Stimulated activated CD8-positive, alpha-beta memory T cell treated with anti-CD3 and anti-CD28 coated beads, Interleukin-12 subunit alpha, Interleukin-12 subunit beta, amount 100 ng/mL, for 4 hours (primary cell): ENCODE results near the gene COLEC12.
"Not testable (repeated sequence)": the region's sequence is repeated elsewhere in the genome, so short reads cannot be mapped to it uniquely, and the experiment has no call there.

Source experiments
- DNase-seq: peaks from one replicate; pipeline ENCODE4 v3.0.0-alpha.2; 2020; ENCODE audit warnings: low read depth

COLEC12 gene

DNA sequence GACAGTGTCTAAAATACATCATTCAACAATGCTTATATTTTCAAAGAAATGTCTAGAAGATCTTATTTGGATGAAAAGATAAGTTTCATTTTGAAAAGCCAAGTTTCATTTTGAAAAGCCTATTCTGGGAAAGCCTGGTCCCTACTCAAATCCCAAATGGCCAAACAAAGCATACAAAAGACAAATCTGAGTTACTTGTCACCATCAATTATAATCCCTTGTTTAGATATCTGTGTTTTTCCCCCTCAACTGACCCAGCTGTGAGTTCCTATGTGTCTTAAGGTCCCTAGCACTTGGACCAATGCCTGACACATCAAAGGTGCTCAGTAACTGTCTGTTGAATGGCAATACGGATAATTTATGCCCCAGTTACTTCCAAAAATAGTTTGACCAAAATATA is 180.3 kb downstream of the COLEC12 start:
- no peak for DNase-seq

DNA sequence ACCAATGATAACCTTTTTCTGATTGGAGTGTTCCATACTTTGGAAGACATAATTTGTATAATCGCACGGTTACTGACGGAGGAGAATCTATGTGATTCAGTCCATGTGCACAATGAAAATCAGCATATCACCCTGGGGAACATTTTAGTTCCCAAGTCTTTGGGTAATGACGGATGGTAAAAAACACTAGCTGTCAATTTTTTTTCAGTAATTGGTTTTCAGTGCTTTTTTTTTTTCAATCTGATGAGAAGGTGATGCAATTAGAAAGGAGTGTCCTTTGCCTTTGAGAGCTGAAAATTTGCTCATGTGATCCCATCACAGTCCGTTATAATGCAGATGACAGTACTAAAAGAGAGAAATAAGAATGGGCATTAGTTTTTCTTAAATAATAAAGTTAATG is 180.8 kb downstream of the COLEC12 start:
- DNase-seq = no peak

GRCh38 chr18:318791-319291 is 181.7 kb downstream of the COLEC12 start:
- DNase-seq = no peak

DNA sequence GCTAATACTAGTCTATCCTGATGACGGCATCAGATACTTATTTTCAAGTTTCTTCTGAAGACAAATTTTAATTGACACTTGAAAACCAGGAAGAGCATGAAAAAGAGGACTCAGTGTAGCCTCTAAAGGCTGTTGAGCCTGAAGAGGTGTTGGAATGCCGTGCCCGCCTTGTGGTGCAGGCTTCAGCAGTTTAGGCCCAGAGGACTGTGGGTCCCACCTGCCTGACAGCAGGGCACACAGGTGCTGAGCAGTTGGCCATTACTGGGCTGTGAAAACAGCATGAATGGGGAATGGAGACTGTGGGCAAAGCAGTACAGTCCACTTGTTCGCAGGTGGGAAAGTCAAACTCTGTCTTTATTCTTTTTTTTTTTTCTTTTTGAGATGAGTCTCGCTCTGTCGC is 182.9 kb downstream of the COLEC12 start:
- DNase-seq = no peak

GRCh38 chr18:316393-316792 is 184.1 kb downstream of the COLEC12 start:
- DNase-seq = no peak

DNA sequence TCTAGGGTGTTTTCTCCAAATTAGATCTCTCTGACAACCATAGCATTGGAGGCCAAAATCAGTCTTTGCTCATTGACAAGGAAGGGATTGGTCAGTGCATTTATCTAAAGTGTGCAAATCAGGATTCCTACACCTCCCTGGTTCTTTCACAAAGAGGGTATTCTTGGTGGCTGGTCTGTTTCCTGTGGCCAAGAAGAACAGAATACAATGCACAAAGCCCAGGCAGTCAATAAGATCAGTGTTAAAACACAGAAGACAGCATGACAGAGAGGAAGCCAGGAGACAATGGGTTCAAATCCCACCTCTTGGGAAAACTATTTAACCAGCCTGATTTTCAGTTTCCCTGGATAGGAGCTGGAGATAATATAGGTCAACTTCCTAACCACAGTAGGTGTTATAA is 186.6 kb downstream of the COLEC12 start:
- no peak for DNase-seq

GRCh38 chr18:312415-312814 is 188.1 kb downstream of the COLEC12 start:
- no peak for DNase-seq

GRCh38 chr18:310042-310441 is 190.5 kb downstream of the COLEC12 start:
- no peak for DNase-seq

GRCh38 chr18:308086-308485 is 192.4 kb downstream of the COLEC12 start:
- not testable (repeated sequence) for DNase-seq

- DNase-seq = no peak
Measured at GRCh38 chr18:306608-307255, 193.8 kb downstream of the COLEC12 start.

DNA sequence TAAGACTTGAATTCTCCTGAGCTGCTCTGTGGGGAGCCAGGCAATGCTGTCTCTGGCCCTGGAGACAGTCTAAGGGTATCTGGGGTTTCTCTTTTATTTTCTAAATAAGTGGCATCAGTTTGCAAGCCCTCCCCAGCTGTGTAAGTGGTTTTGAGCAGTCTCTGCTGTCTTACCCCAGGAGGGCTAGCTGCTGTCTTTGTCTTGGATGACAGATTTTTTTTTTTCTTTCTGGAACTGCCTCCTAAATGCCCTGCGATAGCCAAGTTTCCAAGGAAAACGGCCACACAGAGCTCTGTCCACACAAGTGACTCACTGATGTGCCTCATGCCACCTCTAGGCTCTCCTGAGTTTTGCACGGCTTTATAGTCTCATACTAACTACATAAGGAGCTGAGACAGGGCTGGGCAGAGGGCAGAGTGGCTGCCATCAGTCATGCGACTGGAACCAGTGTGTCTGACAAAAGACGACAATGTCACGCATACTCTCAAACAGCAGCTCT is 195.4 kb downstream of the COLEC12 start:
- DNase-seq = no peak

DNA sequence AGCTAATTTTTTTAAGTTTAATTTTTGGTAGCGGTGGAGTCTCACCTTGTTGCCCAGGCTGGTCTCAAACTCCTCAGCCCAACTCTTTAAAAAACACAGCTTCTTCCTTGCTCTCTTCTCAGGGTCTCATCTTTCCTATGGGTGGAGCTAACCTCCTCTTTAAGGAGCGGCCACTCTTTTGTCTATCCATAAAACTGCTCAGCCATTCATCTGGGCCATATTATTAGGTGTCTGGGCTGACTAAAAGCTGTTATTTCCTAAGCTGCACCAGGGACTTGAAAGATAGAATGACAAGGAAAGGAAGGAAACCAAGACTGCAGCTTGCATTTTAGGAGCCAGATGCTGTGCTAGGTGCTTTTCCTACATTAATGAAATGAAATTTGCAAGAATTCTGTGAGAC is 196.9 kb downstream of the COLEC12 start:
- no peak for DNase-seq

GRCh38 chr18:303011-303410 is 197.5 kb downstream of the COLEC12 start:
- DNase-seq = no peak

DNA sequence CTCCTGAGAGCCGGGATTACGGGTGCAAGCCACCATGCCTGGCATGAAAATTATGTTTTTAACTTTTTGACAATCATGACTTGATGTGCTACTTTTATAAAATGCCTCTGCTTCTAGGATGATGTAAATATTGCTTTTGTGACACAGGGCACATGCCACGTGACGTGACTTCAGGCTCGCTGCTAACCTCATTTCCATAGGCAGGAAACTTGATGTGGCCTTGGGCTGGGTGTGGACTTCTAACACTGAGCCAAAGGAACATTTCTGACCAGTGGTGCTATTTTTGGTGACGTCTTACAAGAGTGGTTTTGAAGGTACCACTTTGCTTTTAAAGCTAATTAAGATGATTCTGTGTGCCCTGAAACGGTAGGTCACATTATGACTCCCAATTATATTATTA is 198.4 kb downstream of the COLEC12 start:
- no peak for DNase-seq

GRCh38 chr18:297936-298335 is 202.6 kb downstream of the COLEC12 start:
- DNase-seq = no peak

DNA sequence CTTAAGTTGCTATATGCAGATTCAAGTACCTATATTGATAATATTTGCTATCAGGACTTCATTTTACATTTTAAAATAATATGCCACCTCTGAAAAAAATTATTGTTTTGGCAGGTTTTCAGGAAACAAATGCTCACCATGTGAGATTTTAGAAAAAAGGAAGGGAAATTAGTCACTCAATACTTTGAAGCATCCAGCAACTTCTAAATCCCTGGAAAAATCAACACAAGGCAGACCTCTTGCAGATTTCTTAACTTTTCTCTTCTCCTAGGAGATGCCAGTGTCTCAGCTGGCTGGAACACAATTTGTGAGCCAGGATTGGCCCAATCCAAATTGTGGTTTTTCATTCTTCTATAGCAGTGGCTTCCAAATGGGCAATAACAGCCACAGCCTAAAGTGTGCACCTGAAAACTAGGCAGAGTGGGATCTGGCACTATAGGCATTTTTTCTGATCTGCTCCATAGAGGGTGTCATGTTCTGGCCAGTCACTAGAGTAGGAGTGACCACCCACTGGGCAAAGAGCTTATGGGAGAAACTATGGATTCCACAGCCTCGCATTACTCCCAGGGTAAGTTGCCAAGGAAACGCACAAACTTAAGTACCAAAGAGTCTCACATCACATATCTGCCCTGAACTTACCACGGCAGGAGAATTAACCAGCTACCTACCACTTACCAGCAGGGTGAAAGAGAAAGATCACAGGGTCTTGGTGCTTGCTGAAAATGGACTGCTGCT is 204.6 kb downstream of the COLEC12 start:
- DNase-seq = no peak

- no peak for DNase-seq
Measured at GRCh38 chr18:294566-294965, 205.9 kb downstream of the COLEC12 start.

DNA sequence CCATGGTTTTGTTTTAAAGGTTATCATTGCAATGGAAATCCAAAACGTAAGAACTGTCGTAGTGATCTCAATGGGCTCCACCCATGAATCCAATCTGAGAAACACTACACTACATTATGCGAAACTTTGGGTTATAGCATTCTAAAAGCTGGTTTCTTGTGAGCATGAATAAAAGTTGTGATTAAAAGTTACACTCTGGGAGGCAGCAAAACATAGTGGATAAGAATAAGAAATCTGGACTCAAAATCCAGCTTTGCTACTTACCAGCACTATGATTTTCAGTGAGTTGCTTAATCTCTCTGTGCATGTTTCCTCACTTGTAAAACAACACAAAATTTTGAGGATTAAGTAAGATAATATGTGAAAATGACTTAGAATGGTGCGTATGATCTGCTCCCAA is 207.0 kb downstream of the COLEC12 start:
- DNase-seq = no peak

- DNase-seq = no peak
Measured at GRCh38 chr18:292271-292670, 208.2 kb downstream of the COLEC12 start.

DNA sequence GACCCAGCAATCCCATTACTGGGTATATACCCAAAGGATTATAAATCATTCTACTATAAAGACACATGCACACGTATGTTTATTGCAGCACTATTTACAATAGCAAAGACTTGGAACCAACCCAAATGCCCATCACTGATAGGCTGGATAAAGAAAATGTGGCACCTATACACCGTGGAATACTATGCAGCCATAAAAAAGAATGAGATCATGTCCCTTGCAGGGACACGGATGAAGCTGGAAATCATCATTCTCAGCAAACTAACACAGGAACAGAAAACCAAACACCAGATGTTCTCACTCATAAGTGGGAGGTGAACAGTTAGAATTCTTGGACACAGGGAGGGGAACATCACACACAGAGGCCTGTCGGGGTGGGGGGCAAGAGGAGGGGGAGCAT is 210.5 kb downstream of the COLEC12 start:
- not testable (repeated sequence) for DNase-seq

DNA sequence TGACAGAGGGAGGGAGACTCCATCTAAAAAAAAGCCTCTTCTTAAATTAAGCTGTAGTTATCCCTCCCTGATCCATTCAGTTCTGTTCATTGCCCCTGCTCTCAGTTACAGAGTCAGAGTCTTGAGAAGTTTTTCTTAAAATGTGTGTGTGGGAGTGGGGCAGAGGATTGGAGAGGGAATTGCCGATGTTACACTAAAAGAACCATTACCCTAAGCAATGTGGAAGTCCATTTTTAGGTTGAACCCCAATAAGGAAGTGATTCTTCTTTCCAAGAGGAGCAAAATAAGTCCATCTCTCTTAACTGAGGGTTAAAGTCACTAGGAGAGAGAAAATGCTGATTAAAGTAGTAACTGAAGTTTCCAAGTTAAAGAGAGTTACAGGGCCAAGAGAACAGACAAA is 211.5 kb downstream of the COLEC12 start:
- no peak for DNase-seq

- no peak for DNase-seq
Measured at GRCh38 chr18:286515-287310, 213.8 kb downstream of the COLEC12 start.

- DNase-seq = no peak
Measured at GRCh38 chr18:285817-286216, 214.7 kb downstream of the COLEC12 start.
